ENCODE data around the gene OR13D1. TPM values are rescaled to one million over a fixed set of nuclear protein-coding genes. Genes with fewer than 3 reads are reported as not detected.
"Not testable (repeated sequence)": the region's sequence is repeated elsewhere in the genome, so short reads cannot be mapped to it uniquely, and the experiment has no call there.

The OR13D1 gene
- not detected for total RNA-seq
- polyA plus RNA-seq = not detected
- 0 reads per million in 6 experiments for total RNA-seq

- POLR2A ChIA-PET = no interaction called here
- Mint-ChIP-seq H3K4me1 (no peaks in the 10 kb centered on the region), H3K27ac (peak within 1 kb of the TSS in 1 of 10 donors; percentile 11), H3K36me3 (no peaks in the 10 kb centered on the region), H3K4me3 (no peak within 1 kb of the TSS), H3K27me3 (no peaks in the 10 kb centered on the region), H3K9me3 (no peaks in the 10 kb centered on the region)
- ATAC-seq (no peak), DNase-seq (no peak)
These were observed at the start of gene OR13D1 for GRCh38 chr9:104694218-104694617. Gene OR13D1 (plus strand): TSS chr9:104694518. CDS start chr9:104694518, 0 bp downstream.

DNA sequence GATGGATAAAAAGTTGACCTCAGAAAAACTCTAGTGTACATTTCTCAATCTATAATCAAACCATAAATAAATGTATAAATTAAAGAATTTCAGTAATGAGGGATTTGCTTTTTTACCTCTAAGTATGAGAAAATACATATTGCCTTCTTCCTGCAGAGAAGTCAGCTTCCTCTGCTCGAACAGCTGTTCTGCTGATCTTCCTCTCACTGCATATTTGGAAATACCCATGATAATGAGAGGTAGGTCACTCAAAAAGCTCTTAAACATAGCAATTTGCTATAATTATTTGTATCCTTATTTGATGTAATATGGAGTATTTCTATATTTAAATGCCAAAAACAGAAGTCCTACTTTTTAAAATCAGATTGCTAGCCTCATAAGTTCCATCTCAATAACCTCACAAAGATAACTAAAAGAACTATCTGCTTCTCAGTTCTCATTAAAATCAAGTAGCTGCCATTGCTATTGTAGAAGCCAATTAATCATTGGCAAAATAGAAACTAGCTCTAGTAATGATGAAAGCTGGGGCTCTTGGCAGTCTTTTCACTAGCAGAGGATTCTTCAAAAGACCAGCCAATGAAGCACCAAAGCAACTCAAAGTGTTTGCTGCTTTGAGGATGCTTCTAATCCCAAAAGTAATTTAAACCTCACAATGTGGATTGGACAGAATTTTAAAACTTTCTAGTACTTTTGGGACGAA is 35.7 kb upstream of the OR13D1 start:
- H3K4me3 Mint-ChIP-seq = no peak overlapping the region
- POLR2A ChIA-PET = no interaction called here
- H3K9me3 Mint-ChIP-seq = peaks cover 0 to 8% (median 4%) of the 10 kb centered on the region in 9 donors
- peaks cover 0 to 5% (median 0%) of the 10 kb centered on the region in 3 donors for H3K36me3 Mint-ChIP-seq
- no peak for ATAC-seq
- no peak overlapping the region for H3K27ac Mint-ChIP-seq
- no peaks in the 10 kb centered on the region for H3K4me1 Mint-ChIP-seq
- DNase-seq = no peak
- peaks cover 0 to 6% (median 1%) of the 10 kb centered on the region in 5 donors for H3K27me3 Mint-ChIP-seq

- no peaks in the 10 kb centered on the region for H3K36me3 Mint-ChIP-seq
- no peaks in the 10 kb centered on the region for H3K4me1 Mint-ChIP-seq
- ATAC-seq = no peak
- DNase-seq = no peak
- H3K4me3 Mint-ChIP-seq = no peak overlapping the region
- POLR2A ChIA-PET = no interaction called here
- H3K9me3 Mint-ChIP-seq = peaks cover 0 to 4% (median 0%) of the 10 kb centered on the region in 9 donors
- H3K27me3 Mint-ChIP-seq = peaks cover 0 to 2% (median 0%) of the 10 kb centered on the region in 5 donors
- H3K27ac Mint-ChIP-seq = no peak overlapping the region
These were observed 18.7 kb upstream of the OR13D1 start for GRCh38 chr9:104675611-104676010.

- DNase-seq (peak in 3 of 10 donors; percentile 1 to 14 (median 2)), ATAC-seq (no peak)
- H3K36me3 Mint-ChIP-seq = no peaks in the 10 kb centered on the region
- no peaks in the 10 kb centered on the region for H3K9me3 Mint-ChIP-seq
- H3K27me3 Mint-ChIP-seq = peaks cover 0 to 2% (median 0%) of the 10 kb centered on the region in 5 donors
- peaks cover 3 to 8% (median 5%) of the 10 kb centered on the region in 4 donors for H3K4me1 Mint-ChIP-seq
- H3K4me3 Mint-ChIP-seq = no peak overlapping the region
- POLR2A ChIA-PET = no interaction called here
- no peak overlapping the region for H3K27ac Mint-ChIP-seq
These were observed 11.7 kb upstream of the OR13D1 start for GRCh38 chr9:104682642-104683041.

DNA sequence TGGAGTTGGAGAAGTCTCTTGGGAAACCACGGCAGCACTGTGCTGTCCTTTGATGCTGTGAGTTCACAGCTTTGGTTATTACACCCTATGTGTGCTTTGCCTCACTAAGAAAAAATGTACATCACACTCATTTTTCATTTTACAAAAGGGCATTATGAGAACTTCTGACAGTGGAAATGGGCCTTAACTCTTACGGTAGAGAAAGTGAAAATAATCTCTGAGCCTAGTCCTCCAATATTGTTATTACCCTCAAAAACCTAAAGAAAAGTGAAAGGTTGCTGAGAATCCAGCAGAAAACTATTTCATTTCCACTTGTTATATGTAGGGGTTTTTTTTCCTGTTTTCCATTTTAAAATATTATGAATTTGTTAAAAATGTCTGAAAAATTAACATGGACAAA is 8.2 kb upstream of the OR13D1 start:
- Mint-ChIP-seq H3K36me3 (no peaks in the 10 kb centered on the region), H3K27ac (no peak overlapping the region), H3K4me1 (peaks cover 3 to 8% (median 5%) of the 10 kb centered on the region in 4 donors), H3K4me3 (no peak overlapping the region), H3K27me3 (no peaks in the 10 kb centered on the region), H3K9me3 (no peaks in the 10 kb centered on the region)
- ATAC-seq (no peak), DNase-seq (no peak)
- POLR2A ChIA-PET = no interaction called here

DNA sequence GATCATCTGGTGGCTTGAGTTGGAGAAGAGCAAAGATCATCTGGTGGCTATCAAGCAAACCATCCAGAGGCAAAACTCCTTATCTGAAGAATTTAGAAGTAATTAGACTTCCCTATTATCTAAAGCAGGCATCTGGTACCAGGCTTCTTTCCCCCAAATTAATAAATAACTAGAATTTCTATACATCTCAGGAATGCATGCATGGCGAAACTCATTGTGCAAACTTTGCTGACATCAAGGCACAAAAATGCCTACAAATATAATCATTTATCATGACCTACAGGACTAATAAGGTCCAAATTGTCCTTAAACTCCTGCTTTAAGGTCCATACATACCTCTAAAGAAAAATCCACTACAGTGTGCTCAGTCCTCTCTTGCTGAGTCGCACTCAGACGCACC is 6.0 kb downstream of the OR13D1 start:
- Mint-ChIP-seq H3K36me3 (peaks cover 4 to 10% (median 7%) of the 10 kb centered on the region in 3 donors), H3K27me3 (no peaks in the 10 kb centered on the region), H3K4me1 (no peaks in the 10 kb centered on the region), H3K27ac (no peak overlapping the region), H3K9me3 (peaks cover 0 to 9% (median 6%) of the 10 kb centered on the region in 9 donors), H3K4me3 (no peak overlapping the region)
- DNase-seq = no peak
- no peak for ATAC-seq
- POLR2A ChIA-PET = no interaction called here

- DNase-seq, POLR2A ChIA-PET, H3K4me1 Mint-ChIP-seq, ATAC-seq, H3K27me3 Mint-ChIP-seq, H3K27ac Mint-ChIP-seq, H3K4me3 Mint-ChIP-seq: not testable (repeated sequence)
- Mint-ChIP-seq H3K9me3 (peaks cover 0 to 35% (median 17%) of the 10 kb centered on the region in 9 donors), H3K36me3 (peaks cover 11 to 25% (median 19%) of the 10 kb centered on the region in 3 donors)
These were observed 14.4 kb downstream of the OR13D1 start for GRCh38 chr9:104708737-104709136.

DNA sequence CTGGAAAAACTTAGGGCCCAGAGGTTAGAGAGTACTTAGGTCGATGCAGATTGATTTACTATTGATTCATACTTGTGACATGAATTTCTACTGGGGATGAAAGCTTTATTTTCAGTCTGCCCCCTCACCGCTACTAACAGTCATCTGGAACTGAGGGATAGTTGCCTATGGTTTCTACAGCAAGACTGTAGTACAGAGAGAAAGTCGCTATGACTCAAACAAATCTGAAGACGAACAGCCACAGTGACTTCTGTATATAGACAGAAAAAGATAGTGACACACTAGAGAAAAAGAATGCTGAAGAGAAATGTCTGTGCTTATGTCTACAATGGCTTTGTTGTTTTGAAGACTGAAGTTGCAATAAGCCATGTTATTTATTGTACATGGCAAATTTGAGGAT is 17.3 kb downstream of the OR13D1 start:
- H3K36me3 Mint-ChIP-seq = peaks cover 8 to 12% (median 9%) of the 10 kb centered on the region in 3 donors
- H3K9me3 Mint-ChIP-seq = peaks cover 0 to 14% (median 10%) of the 10 kb centered on the region in 9 donors
- DNase-seq (no peak), ATAC-seq (no peak)
- H3K4me1 Mint-ChIP-seq = peaks cover 0 to 3% (median 0%) of the 10 kb centered on the region in 4 donors
- POLR2A ChIA-PET = no interaction called here
- H3K27me3 Mint-ChIP-seq = peaks cover 0 to 1% (median 0%) of the 10 kb centered on the region in 5 donors
- H3K27ac Mint-ChIP-seq = no peak overlapping the region
- no peak overlapping the region for H3K4me3 Mint-ChIP-seq

DNA sequence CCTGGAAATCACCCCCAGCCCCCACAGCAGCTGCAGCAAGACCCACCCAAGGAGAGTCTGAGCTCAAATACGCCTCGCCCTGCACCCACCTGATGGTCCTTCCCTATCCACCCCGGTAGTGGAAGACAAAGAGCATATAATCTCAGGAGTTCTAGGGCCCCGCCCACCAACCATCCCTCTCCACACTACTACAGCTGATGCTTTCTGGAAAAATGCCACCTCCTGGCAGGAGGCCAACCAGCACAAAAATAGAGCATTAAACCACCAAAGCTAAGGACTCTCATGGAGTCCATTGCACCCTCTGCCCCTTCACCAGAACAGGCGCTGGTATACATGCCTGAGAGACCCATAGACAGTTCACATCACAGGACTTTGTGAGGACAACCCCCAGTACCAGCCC is 30.7 kb downstream of the OR13D1 start:
- peaks cover 0 to 16% (median 4%) of the 10 kb centered on the region in 9 donors for H3K9me3 Mint-ChIP-seq
- DNase-seq (peak in 1 of 10 donors; percentile 45), ATAC-seq (no peak)
- H3K4me3 Mint-ChIP-seq = no peak overlapping the region
- peaks cover 0 to 4% (median under 1%) of the 10 kb centered on the region in 4 donors for H3K4me1 Mint-ChIP-seq
- POLR2A ChIA-PET = no interaction called here
- H3K27me3 Mint-ChIP-seq = peaks cover 0 to 10% (median 0%) of the 10 kb centered on the region in 5 donors
- peaks cover 24 to 31% (median 29%) of the 10 kb centered on the region in 3 donors for H3K36me3 Mint-ChIP-seq
- no peak overlapping the region for H3K27ac Mint-ChIP-seq

- DNase-seq = no peak
- no peak for ATAC-seq
- H3K4me1 Mint-ChIP-seq = peaks cover 0 to 9% (median 0%) of the 10 kb centered on the region in 4 donors
- no peak overlapping the region for H3K4me3 Mint-ChIP-seq
- H3K9me3 Mint-ChIP-seq = no peaks in the 10 kb centered on the region
- peak overlapping the region in 2 of 10 donors; percentile 22 to 51 for H3K27ac Mint-ChIP-seq
- no peaks in the 10 kb centered on the region for H3K27me3 Mint-ChIP-seq
- POLR2A ChIA-PET = no interaction called here
- no peaks in the 10 kb centered on the region for H3K36me3 Mint-ChIP-seq
These were observed 44.1 kb downstream of the OR13D1 start for GRCh38 chr9:104738452-104738851.

GRCh38 chr9:104740621-104741020 is 46.3 kb downstream of the OR13D1 start:
- no peak overlapping the region for H3K4me3 Mint-ChIP-seq

DNA sequence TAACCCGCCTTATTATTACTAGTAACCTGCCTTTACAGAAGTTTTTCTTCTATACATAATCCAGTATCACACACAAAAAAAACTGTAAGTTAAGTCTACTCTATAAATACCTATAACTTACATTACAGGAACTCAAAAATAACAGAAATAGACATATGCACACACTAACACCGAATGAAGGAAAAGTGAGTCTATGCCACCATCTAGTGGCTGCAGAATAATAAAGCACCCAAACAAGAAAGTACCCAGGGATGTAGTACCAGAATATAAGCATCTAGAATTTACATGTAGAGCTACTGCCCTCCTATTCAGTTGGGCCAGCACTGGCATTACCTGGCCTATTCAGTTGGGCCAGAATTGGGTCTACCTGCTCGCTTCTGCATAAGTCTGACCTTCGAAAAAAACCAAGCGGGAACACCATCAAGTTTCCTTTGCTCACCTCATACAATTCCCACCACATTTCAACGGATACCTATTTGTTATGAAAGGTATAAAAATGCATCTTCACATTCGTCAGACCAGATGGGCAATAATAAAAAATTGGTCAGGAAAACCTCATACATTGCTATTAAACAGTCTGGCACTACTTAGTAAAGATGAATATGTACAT is 49.2 kb downstream of the OR13D1 start:
- H3K9me3 Mint-ChIP-seq = no peaks in the 10 kb centered on the region
- POLR2A ChIA-PET = no interaction called here
- H3K27ac Mint-ChIP-seq = no peak overlapping the region
- DNase-seq = peak in 9 of 10 donors; percentile 8 to 75 (median 48)
- no peak overlapping the region for H3K4me3 Mint-ChIP-seq
- no peaks in the 10 kb centered on the region for H3K27me3 Mint-ChIP-seq
- peak in 1 of 2 donors; percentile 15 for ATAC-seq
- H3K36me3 Mint-ChIP-seq = no peaks in the 10 kb centered on the region
- H3K4me1 Mint-ChIP-seq = peaks cover 6 to 24% (median 12%) of the 10 kb centered on the region in 4 donors

More at GRCh38 chr9:104740621-104741020, 46.3 kb downstream of the OR13D1 start:
- Mint-ChIP-seq H3K9me3 (no peaks in the 10 kb centered on the region), H3K36me3 (no peaks in the 10 kb centered on the region), H3K27me3 (no peaks in the 10 kb centered on the region), H3K4me1 (peaks cover 0 to 9% (median 0%) of the 10 kb centered on the region in 4 donors), H3K27ac (peak overlapping the region in 1 of 10 donors; percentile 18)
- DNase-seq (no peak), ATAC-seq (no peak)
- POLR2A ChIA-PET = no interaction called here

Data from naive thymus-derived CD8-positive, alpha-beta T cell (primary cell).